ACC112 (cell line): ENCODE results near the gene LPO.
A peak's percentile ranks its signal among the peaks of the same experiment; 100 is the strongest.

ENCODE experiments used
- H2AFZ ChIP-seq: fragments of 200-600 bp; sonication (generic); one replicate; pipeline ENCODE4 v1.6.0; 2017; ENCODE audit warnings: antibody characterized with exemption, low read length; ENCODE audit not compliant: unreplicated experiment
- H3K27ac ChIP-seq: fragments of 200-600 bp; sonication (generic); 2 replicates; pipeline ENCODE4 v1.5.1; 2014; ENCODE audit warnings: low read depth, mild to moderate bottlenecking, antibody characterized with exemption, low read length, moderate library complexity
- H3K27me3 ChIP-seq: fragments of 200-600 bp; sonication (generic); 2 replicates; pipeline ENCODE4 v1.6.1; 2014; ENCODE audit warnings: mild to moderate bottlenecking, antibody characterized with exemption, low read length, moderate library complexity, mixed read lengths; ENCODE audit not compliant: insufficient read depth
- H3K36me3 ChIP-seq: fragments of 200-600 bp; sonication (generic); 2 replicates; pipeline ENCODE4 v1.6.1; 2016; ENCODE audit warnings: mild to moderate bottlenecking, antibody characterized with exemption, low read length, moderate library complexity, mixed read lengths; ENCODE audit not compliant: insufficient read depth
- H3K4me1 ChIP-seq: fragments of 200-600 bp; sonication (generic); one replicate; pipeline ENCODE4 v1.6.1; 2016; ENCODE audit warnings: low read length, mixed read lengths; ENCODE audit not compliant: insufficient read depth, unreplicated experiment, control insufficient read depth
- H3K4me3 ChIP-seq: fragments of 200-600 bp; sonication (generic); 2 replicates; pipeline ENCODE4 v1.5.1; 2014; ENCODE audit warnings: mild to moderate bottlenecking, low read depth, low read length
- H3K79me2 ChIP-seq: fragments of 200-600 bp; sonication (generic); one replicate; pipeline ENCODE4 v1.6.0; 2016; ENCODE audit warnings: low read length; ENCODE audit not compliant: control insufficient read depth, unreplicated experiment, insufficient read depth

LPO gene

GRCh38 chr17:58205936-58206335 is 32.4 kb upstream of the LPO start:
- H3K27me3 ChIP-seq, result no peaks in the 10 kb centered on the region
- no peak overlapping the region for H2AFZ ChIP-seq
- peaks cover 9% of the 10 kb centered on the region; the same call in 1 of the 2 replicates for H3K36me3 ChIP-seq
- no peaks in the 10 kb centered on the region for H3K4me1 ChIP-seq
- no peaks in the 10 kb centered on the region for H3K79me2 ChIP-seq
- no peak overlapping the region for H3K4me3 ChIP-seq
- H3K27ac ChIP-seq, result no peak overlapping the region

GRCh38 chr17:58207451-58207850 is 30.9 kb upstream of the LPO start:
- Histone ChIP-seq H3K27me3 (no peaks in the 10 kb centered on the region), H3K36me3 (peaks cover 15% of the 10 kb centered on the region; the same call in 1 of the 2 replicates), H3K4me1 (no peaks in the 10 kb centered on the region), H3K27ac (no peak overlapping the region), H2AFZ (no peak overlapping the region), H3K4me3 (no peak overlapping the region), H3K79me2 (no peaks in the 10 kb centered on the region)

GRCh38 chr17:58208344-58208743 is 30.0 kb upstream of the LPO start:
- Histone ChIP-seq H3K4me3 (no peak overlapping the region), H3K27me3 (no peaks in the 10 kb centered on the region)

GRCh38 chr17:58210922-58211321 is 27.5 kb upstream of the LPO start:
- no peaks in the 10 kb centered on the region for H3K4me1 ChIP-seq
- no peaks in the 10 kb centered on the region for H3K79me2 ChIP-seq
- H3K27ac ChIP-seq, result no peak overlapping the region
- peaks cover 25% of the 10 kb centered on the region; the same call in 1 of the 2 replicates for H3K36me3 ChIP-seq
- H2AFZ ChIP-seq, result no peak overlapping the region
- H3K4me3 ChIP-seq, result no peak overlapping the region
- no peaks in the 10 kb centered on the region for H3K27me3 ChIP-seq

More at GRCh38 chr17:58208344-58208743, 30.0 kb upstream of the LPO start:
- Histone ChIP-seq H3K79me2 (no peaks in the 10 kb centered on the region), H2AFZ (no peak overlapping the region), H3K4me1 (no peaks in the 10 kb centered on the region), H3K27ac (no peak overlapping the region), H3K36me3 (peaks cover 18% of the 10 kb centered on the region; the same call in 1 of the 2 replicates)

- H3K36me3 ChIP-seq, result peaks cover 23% of the 10 kb centered on the region; the same call in 1 of the 2 replicates
These were observed 22.7 kb upstream of the LPO start for GRCh38 chr17:58215685-58216084.

GRCh38 chr17:58217766-58218165 is 20.6 kb upstream of the LPO start:
- H3K27ac ChIP-seq, result no peak overlapping the region
- no peak overlapping the region for H3K4me3 ChIP-seq
- no peak overlapping the region for H2AFZ ChIP-seq
- H3K4me1 ChIP-seq, result peaks cover 9% of the 10 kb centered on the region
- H3K79me2 ChIP-seq, result no peaks in the 10 kb centered on the region
- H3K27me3 ChIP-seq, result no peaks in the 10 kb centered on the region
- H3K36me3 ChIP-seq, result peaks cover 16% of the 10 kb centered on the region; the same call in 1 of the 2 replicates

More at GRCh38 chr17:58215685-58216084, 22.7 kb upstream of the LPO start:
- Histone ChIP-seq H2AFZ (no peak overlapping the region), H3K4me1 (peaks cover 9% of the 10 kb centered on the region), H3K79me2 (no peaks in the 10 kb centered on the region), H3K4me3 (no peak overlapping the region), H3K27ac (no peak overlapping the region), H3K27me3 (no peaks in the 10 kb centered on the region)

GRCh38 chr17:58219007-58219788 is 19.2 kb upstream of the LPO start, which contains the start of gene MKS1:
TSS of gene MKS1 (minus strand) at chr17:58219255. CDS start at chr17:58219230, 25 bp downstream.
- Histone ChIP-seq H2AFZ (peak within 1 kb of the TSS; percentile 97), H3K4me3 (peak within 1 kb of the TSS; percentile 82), H3K27me3 (no peaks in the 10 kb centered on the region), H3K79me2 (no peaks in the 10 kb centered on the region), H3K36me3 (peaks cover 11% of the 10 kb centered on the region; the same call in 1 of the 2 replicates), H3K4me1 (peaks cover 17% of the 10 kb centered on the region), H3K27ac (peak within 1 kb of the TSS; percentile 18)

GRCh38 chr17:58219789-58220183 is 18.6 kb upstream of the LPO start:
- H3K4me1 ChIP-seq, result peaks cover 22% of the 10 kb centered on the region
- peak overlapping the region; percentile 82 for H3K4me3 ChIP-seq
- peak overlapping the region; percentile 97 for H2AFZ ChIP-seq
- no peaks in the 10 kb centered on the region for H3K79me2 ChIP-seq
- H3K27me3 ChIP-seq, result no peaks in the 10 kb centered on the region
- no peak overlapping the region for H3K27ac ChIP-seq
- peaks cover 11% of the 10 kb centered on the region; the same call in 1 of the 2 replicates for H3K36me3 ChIP-seq

- Histone ChIP-seq H3K4me3 (peak overlapping the region; percentile 38; the same call in 1 of the 2 replicates), H2AFZ (peak overlapping the region; percentile 70), H3K36me3 (no peaks in the 10 kb centered on the region), H3K27me3 (no peaks in the 10 kb centered on the region), H3K79me2 (no peaks in the 10 kb centered on the region), H3K27ac (peak overlapping the region; percentile 54), H3K4me1 (peaks cover 21% of the 10 kb centered on the region)
These were observed 14.1 kb upstream of the LPO start for GRCh38 chr17:58224315-58224714.

GRCh38 chr17:58227733-58228132 is 10.7 kb upstream of the LPO start:
- no peaks in the 10 kb centered on the region for H3K27me3 ChIP-seq
- H3K79me2 ChIP-seq, result no peaks in the 10 kb centered on the region
- no peak overlapping the region for H2AFZ ChIP-seq
- H3K4me3 ChIP-seq, result no peak overlapping the region
- H3K36me3 ChIP-seq, result no peaks in the 10 kb centered on the region
- H3K4me1 ChIP-seq, result peaks cover 28% of the 10 kb centered on the region
- no peak overlapping the region for H3K27ac ChIP-seq

- Histone ChIP-seq H3K36me3 (no peaks in the 10 kb centered on the region), H3K27ac (no peak overlapping the region), H2AFZ (no peak overlapping the region), H3K79me2 (no peaks in the 10 kb centered on the region), H3K4me1 (peaks cover 30% of the 10 kb centered on the region), H3K4me3 (no peak overlapping the region), H3K27me3 (no peaks in the 10 kb centered on the region)
These were observed 9.7 kb upstream of the LPO start for GRCh38 chr17:58228679-58229078.
